Tibial nerve (tissue), 4 donors: Measurements from ENCODE around the gene MYH6. TPM values are rescaled to one million over a fixed set of nuclear protein-coding genes. Genes with fewer than 3 reads are reported as not detected.
A peak's percentile ranks its signal among the peaks of the same experiment; 100 is the strongest.

ENCODE experiments used
- DNase-seq, 2 donors: peaks; one replicate each; pipeline ENCODE4 v3.0.0-alpha.2; 2019; ENCODE audit warnings: low spot score in 2 of 2
- H3K27ac ChIP-seq, 4 donors: fragments of 200-600 bp; sonication (generic) in 3 of 4; one replicate each; pipeline ENCODE4 v1.5.1; 2017 to 2019; ENCODE audit warnings: mild to moderate bottlenecking in 1 of 4
- H3K27me3 ChIP-seq, 2 donors: fragments of 200-600 bp; sonication (generic) in 1 of 2; one replicate each; pipeline versions ENCODE4 v1.5.1 to v1.6.0; 2017 to 2019
- H3K36me3 ChIP-seq, 3 donors: fragments of 200-600 bp; sonication (generic); one replicate each; pipeline ENCODE4 v1.5.1; 2018 to 2019
- H3K4me1 ChIP-seq, 4 donors: fragments of 200-600 bp; sonication (generic) in 3 of 4; one replicate each; pipeline ENCODE4 v1.5.1; 2017 to 2019
- H3K4me3 ChIP-seq, 4 donors: fragments of 200-600 bp; sonication (generic) in 3 of 4; one replicate each; pipeline ENCODE4 v1.5.1; 2017 to 2019; ENCODE audit warnings: mild to moderate bottlenecking in 1 of 4, moderate library complexity in 1 of 4
- H3K9me3 ChIP-seq, 4 donors: fragments of 200-600 bp; sonication (generic) in 3 of 4; one replicate each; pipeline ENCODE4 v1.5.1; 2017 to 2019
- CTCF ChIP-seq, 5 experiments: fragments of 200-600 bp in 3 of 5; fragments of 450-650 bp in 2 of 5; sonication (generic) in 3 of 5; IDR thresholded peaks; one replicate each; pipeline ENCODE4 v1.5.1; 2016 to 2019; ENCODE audit warnings: antibody characterized with exemption in 5 of 5, mild to moderate bottlenecking in 3 of 5, moderate library complexity in 2 of 5
- EP300 ChIP-seq, 2 donors: sonication (generic); formaldehyde crosslinking; IDR thresholded peaks; one replicate each; pipeline ENCODE4 v1.6.1; 2017; ENCODE audit warnings: antibody characterized with exemption in 2 of 2, mild to moderate bottlenecking in 1 of 2
- POLR2A ChIP-seq, 2 donors: fragments of 450-650 bp; IDR thresholded peaks; one replicate each; pipeline ENCODE4 v1.6.1; 2017; ENCODE audit warnings: antibody characterized with exemption in 2 of 2, mild to moderate bottlenecking in 2 of 2, moderate library complexity in 2 of 2
- WGBS, 2 donors: methylation state at CpG; one replicate each; pipeline ENCODE4 v1.1.5; 2018; 5-methylcytosine and 5-hydroxymethylcytosine counted together
- total RNA-seq, 4 donors: library from RNA; depleted of rRNA; stranded (reverse); fragments of >200 nt; gene quantifications; one replicate each; pipeline ENCODE4 v1.1.0, GENCODE V29; 2016

The MYH6 gene
- total RNA-seq, 4 donors from 2014 or later = 0.30 TPM; not detected in 3

- TF ChIP-seq CTCF (IDR thresholded peaks at IDR 0.05) (no peak), EP300 (IDR thresholded peaks at IDR 0.05) (no peak), POLR2A (IDR thresholded peaks at IDR 0.05) (no peak)
- no peak overlapping the region for H3K27ac ChIP-seq
- 62 to 67% methylated on average over 1 of the region's 1 CpG for WGBS, 2 donors
- no peak for DNase-seq
- no peaks in the 10 kb centered on the region for H3K9me3 ChIP-seq
- H3K4me1 ChIP-seq = peaks cover 0 to 45% (median under 1%) of the 10 kb centered on the region in 4 donors
- no peaks in the 10 kb centered on the region for H3K36me3 ChIP-seq
- H3K4me3 ChIP-seq = no peak overlapping the region
- no peaks in the 10 kb centered on the region for H3K27me3 ChIP-seq
These were observed 37.9 kb downstream of the MYH6 start for GRCh38 chr14:23370221-23370620.

- Histone ChIP-seq H3K36me3 (no peaks in the 10 kb centered on the region), H3K4me1 (peaks cover 0 to 52% (median 18%) of the 10 kb centered on the region in 4 donors), H3K9me3 (no peaks in the 10 kb centered on the region), H3K27ac (peak overlapping the region; percentile 89 to 98 (median 96)), H3K4me3 (peak overlapping the region; percentile 49 to 87 (median 72)), H3K27me3 (no peaks in the 10 kb centered on the region)
- no peak for TF ChIP-seq CTCF (IDR thresholded peaks at IDR 0.05)
- no peak for TF ChIP-seq EP300 (IDR thresholded peaks at IDR 0.05)
- peak in 1 of 2 donors; percentile 7 for TF ChIP-seq POLR2A (IDR thresholded peaks at IDR 0.05)
- peak; percentile 48 to 62 for DNase-seq
- 8 to 17% methylated on average over 34 of the region's 34 CpGs for WGBS, 2 donors
These were observed 41.6 kb downstream of the MYH6 start for GRCh38 chr14:23366426-23366921.

GRCh38 chr14:23365732-23366425, 42.2 kb downstream of the MYH6 start:
- Histone ChIP-seq H3K4me1 (peaks cover 0 to 57% (median 20%) of the 10 kb centered on the region in 4 donors), H3K9me3 (no peaks in the 10 kb centered on the region), H3K4me3 (peak overlapping the region; percentile 49 to 87 (median 72)), H3K36me3 (no peaks in the 10 kb centered on the region), H3K27me3 (no peaks in the 10 kb centered on the region), H3K27ac (peak overlapping the region; percentile 89 to 98 (median 96))
- 1 to 4% methylated on average over 22 to 35 of the region's 51 CpGs for WGBS, 2 donors
- TF ChIP-seq POLR2A (IDR thresholded peaks at IDR 0.05) = peak; percentile 75 to 80
- TF ChIP-seq EP300 (IDR thresholded peaks at IDR 0.05) = peak in 1 of 2 donors; percentile 98
- TF ChIP-seq CTCF (IDR thresholded peaks at IDR 0.05) = no peak
- peak; percentile 51 to 57 for DNase-seq

GRCh38 chr14:23365036-23365731, 42.9 kb downstream of the MYH6 start, which contains the start of gene EFS:
TSS of gene EFS (minus strand) at chr14:23365172. CDS start at chr14:23365025, 147 bp downstream.
- no peaks in the 10 kb centered on the region for H3K27me3 ChIP-seq
- 1 to 2% methylated on average over 52 to 56 of the region's 74 CpGs for WGBS, 2 donors
- peaks cover 0 to 3% (median 0%) of the 10 kb centered on the region in 3 donors for H3K36me3 ChIP-seq
- H3K27ac ChIP-seq = peak within 1 kb of the TSS; percentile 89 to 98 (median 96)
- peaks cover 0 to 64% (median 26%) of the 10 kb centered on the region in 4 donors for H3K4me1 ChIP-seq
- peak in 1 of 2 donors; percentile 37 for DNase-seq
- peak within 1 kb of the TSS; percentile 49 to 87 (median 72) for H3K4me3 ChIP-seq
- no peaks in the 10 kb centered on the region for H3K9me3 ChIP-seq
- TF ChIP-seq CTCF (IDR thresholded peaks at IDR 0.05) (no peak), POLR2A (IDR thresholded peaks at IDR 0.05) (peak in 1 of 2 donors; percentile 54), EP300 (IDR thresholded peaks at IDR 0.05) (peak in 1 of 2 donors; percentile 21)
